ENCODE results near the gene MAG. TPM values are rescaled to one million over a fixed set of nuclear protein-coding genes. Genes with fewer than 3 reads are reported as not detected.

MAG gene
- polyA plus RNA-seq, 3 donors, result not detected

GRCh38 chr19:35290381-35291127 is 1.4 kb upstream of the MAG start:
- DNase-seq, result no peak
- Histone ChIP-seq H3K79me2 (ENCODE audit: insufficient read depth, low read length) (no peaks in the 10 kb centered on the region), H3K9me3 (replicated peaks in 1 of 2; ENCODE audit: control insufficient read depth in 1 of 2, insufficient read depth in 1 of 2, low read length in 2 of 2) (no peaks in the 10 kb centered on the region), H3K27me3 (ENCODE audit: control insufficient read depth in 2 of 2, insufficient read depth in 2 of 2, low read length in 2 of 2) (peaks cover 0 to 3% of the 10 kb centered on the region in 2 donors), H3K27ac (ENCODE audit: low read depth in 1 of 2, low read length in 2 of 2) (no peak overlapping the region), H3K4me1 (ENCODE audit: control insufficient read depth in 1 of 2, insufficient read depth in 2 of 2, low read length in 2 of 2) (peaks cover 7 to 13% of the 10 kb centered on the region in 2 donors), H3K4me2 (replicated peaks; ENCODE audit: extremely low read depth, low read length, poor library complexity, severe bottlenecking) (no peak overlapping the region), H3K9ac (ENCODE audit: insufficient read depth, low read length, poor library complexity, severe bottlenecking) (no peak overlapping the region), H2AFZ (ENCODE audit: insufficient read depth, low read depth, low read length, poor library complexity, severe bottlenecking) (no peak overlapping the region), H3K36me3 (replicated peaks in 1 of 2; ENCODE audit: control insufficient read depth in 1 of 2, insufficient read depth in 2 of 2, low read length in 2 of 2) (no peaks in the 10 kb centered on the region), H4K20me1 (ENCODE audit: insufficient read depth, low read length) (no peaks in the 10 kb centered on the region), H3K4me3 (replicated peaks in 1 of 3; ENCODE audit: low read depth in 2 of 3, low read length in 3 of 3) (no peak overlapping the region)
- H3K36me3 Mint-ChIP-seq, result no peaks in the 10 kb centered on the region
- H3K27me3 Mint-ChIP-seq (ENCODE audit: low read depth in 3 of 3), result peaks cover 10 to 13% (median 12%) of the 10 kb centered on the region in 3 donors
- TF ChIP-seq CTCF (IDR thresholded peaks at IDR 0.05), result no peak
- H3K27ac Mint-ChIP-seq, result no peak overlapping the region
- H3K4me1 Mint-ChIP-seq, result peaks cover 9% of the 10 kb centered on the region
- peaks cover 0 to 2% (median 0%) of the 10 kb centered on the region in 7 donors for H3K9me3 Mint-ChIP-seq
- 94% methylated on average over 12 of the region's 20 CpGs for WGBS (ENCODE audit: insufficient coverage)
- intact Hi-C loops (cut with micrococcal nuclease), result no loop called here
- no peak overlapping the region for H3K4me3 Mint-ChIP-seq

- no peak overlapping the region for H3K4me3 Mint-ChIP-seq
These were observed 702 bp upstream of the MAG start for GRCh38 chr19:35291259-35291658.

More at GRCh38 chr19:35291259-35291658, 702 bp upstream of the MAG start:
- WGBS (ENCODE audit: insufficient coverage), result 97% methylated on average over 4 of the region's 6 CpGs
- no peak for DNase-seq
- H3K9me3 ChIP-seq (replicated peaks in 1 of 2; ENCODE audit: control insufficient read depth in 1 of 2, insufficient read depth in 1 of 2, low read length in 2 of 2), result no peaks in the 10 kb centered on the region
- no peak overlapping the region for H3K27ac ChIP-seq (ENCODE audit: low read depth in 1 of 2, low read length in 2 of 2)
- TF ChIP-seq CTCF (IDR thresholded peaks at IDR 0.05), result no peak
- intact Hi-C loops (cut with micrococcal nuclease), result no loop called here
- H3K9ac ChIP-seq (ENCODE audit: insufficient read depth, low read length, poor library complexity, severe bottlenecking), result no peak overlapping the region
- no peaks in the 10 kb centered on the region for H4K20me1 ChIP-seq (ENCODE audit: insufficient read depth, low read length)
- H3K27ac Mint-ChIP-seq, result no peak overlapping the region
- H2AFZ ChIP-seq (ENCODE audit: insufficient read depth, low read depth, low read length, poor library complexity, severe bottlenecking), result no peak overlapping the region
- H3K27me3 ChIP-seq (ENCODE audit: control insufficient read depth in 2 of 2, insufficient read depth in 2 of 2, low read length in 2 of 2), result peaks cover 0 to 6% of the 10 kb centered on the region in 2 donors
- no peaks in the 10 kb centered on the region for H3K36me3 ChIP-seq (replicated peaks in 1 of 2; ENCODE audit: control insufficient read depth in 1 of 2, insufficient read depth in 2 of 2, low read length in 2 of 2)
- no peak overlapping the region for H3K4me3 ChIP-seq (replicated peaks in 1 of 3; ENCODE audit: low read depth in 2 of 3, low read length in 3 of 3)
- no peaks in the 10 kb centered on the region for H3K79me2 ChIP-seq (ENCODE audit: insufficient read depth, low read length)
- H3K4me1 Mint-ChIP-seq, result peaks cover 12% of the 10 kb centered on the region
- H3K36me3 Mint-ChIP-seq, result no peaks in the 10 kb centered on the region
- H3K27me3 Mint-ChIP-seq (ENCODE audit: low read depth in 3 of 3), result peaks cover 13 to 17% (median 15%) of the 10 kb centered on the region in 3 donors
- no peak overlapping the region for H3K4me2 ChIP-seq (replicated peaks; ENCODE audit: extremely low read depth, low read length, poor library complexity, severe bottlenecking)
- peaks cover 0 to 2% (median 0%) of the 10 kb centered on the region in 7 donors for H3K9me3 Mint-ChIP-seq
- H3K4me1 ChIP-seq (ENCODE audit: control insufficient read depth in 1 of 2, insufficient read depth in 2 of 2, low read length in 2 of 2), result peaks cover 12 to 13% of the 10 kb centered on the region in 2 donors

All from CD14-positive monocyte (primary cell).